RWPE2 (cell line): ENCODE results near the gene ZNF101.

Experiments used
- ATAC-seq: fragments of 200-7000 bp; cut with Tn5 transposase; 3 replicates; pipeline ENCODE4 v1.9.1; 2021; ENCODE audit warnings: low read depth
- DNase-seq: peaks from one replicate; pipeline ENCODE4 v3.0.0-alpha.2; 2020; ENCODE audit warnings: low spot score
- H3K27ac ChIP-seq: fragments of 450-650 bp; 2 replicates; pipeline ENCODE4 v1.5.1; 2017; ENCODE audit warnings: mild to moderate bottlenecking; ENCODE audit not compliant: poor library complexity, severe bottlenecking
- H3K27me3 ChIP-seq: fragments of 250-450 bp; sonication (Bioruptor Pico); 2 replicates; pipeline ENCODE4 v1.5.1; 2021; ENCODE audit warnings: mild to moderate bottlenecking, moderate library complexity; ENCODE audit not compliant: insufficient read depth, poor library complexity, severe bottlenecking
- H3K36me3 ChIP-seq: fragments of 250-450 bp; sonication (Bioruptor Pico); 2 replicates; pipeline ENCODE4 v1.5.1; 2020; ENCODE audit warnings: low read depth, mild to moderate bottlenecking, moderate library complexity
- H3K4me1 ChIP-seq: fragments of 250-450 bp; sonication (Bioruptor Pico); 2 replicates; pipeline ENCODE4 v1.5.1; 2021; ENCODE audit warnings: mild to moderate bottlenecking, moderate library complexity; ENCODE audit not compliant: insufficient read depth, poor library complexity, severe bottlenecking
- H3K4me3 ChIP-seq: fragments of 250-450 bp; sonication (Bioruptor Pico); 2 replicates; pipeline ENCODE4 v1.5.1; 2021; ENCODE audit warnings: mild to moderate bottlenecking, moderate library complexity; ENCODE audit not compliant: severe bottlenecking
- H3K9me3 ChIP-seq: fragments of 250-450 bp; sonication (Bioruptor Pico); 2 replicates; pipeline ENCODE4 v1.5.1; 2021; ENCODE audit warnings: mild to moderate bottlenecking, moderate library complexity; ENCODE audit not compliant: severe bottlenecking
- TF ChIP-seq, protein P1 (sequence below): fragments of 450-650 bp; IDR thresholded peaks from one replicate; pipeline ENCODE4 v1.5.1; 2017; ENCODE audit warnings: mild to moderate bottlenecking, moderate library complexity; ENCODE audit not compliant: poor library complexity, severe bottlenecking

The ZNF101 gene

GRCh38 chr19:19637523-19638251 is 31.0 kb upstream of the ZNF101 start:
- DNase-seq: no peak
- H3K36me3 ChIP-seq: peaks cover 9% of the 10 kb centered on the region
- ATAC-seq: no peak

DNA sequence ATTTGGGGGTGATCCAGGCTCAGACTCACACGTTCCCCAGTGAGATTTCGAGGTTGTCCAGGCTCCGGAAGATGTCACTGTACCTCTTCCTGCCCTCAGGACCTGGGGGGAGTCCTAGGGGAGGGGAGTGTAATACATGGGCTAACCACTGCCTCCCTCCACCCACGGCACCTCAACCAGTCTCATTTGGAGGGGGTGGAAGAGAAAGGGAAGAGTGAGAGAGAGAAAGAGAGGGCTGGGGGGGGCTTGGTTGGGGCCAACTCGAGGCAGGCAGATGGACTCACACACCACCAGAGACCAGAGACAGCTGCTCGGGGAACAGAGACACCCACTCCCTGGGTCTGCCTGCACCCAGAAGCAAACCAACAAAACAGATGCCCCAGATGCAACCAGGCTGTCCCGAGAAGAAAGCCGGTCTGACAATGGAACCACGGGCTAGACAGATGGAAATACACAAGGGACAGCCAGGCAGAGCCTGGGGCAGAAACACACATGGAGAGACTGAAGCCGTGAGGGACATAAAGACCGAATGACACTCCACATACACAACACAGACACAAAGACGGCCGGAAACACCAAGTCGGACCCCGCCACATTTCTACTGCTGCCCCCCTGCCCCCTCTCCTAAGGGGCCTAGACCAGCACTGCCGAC is 26.0 kb upstream of the ZNF101 start:
- TF ChIP-seq, protein P1, sequence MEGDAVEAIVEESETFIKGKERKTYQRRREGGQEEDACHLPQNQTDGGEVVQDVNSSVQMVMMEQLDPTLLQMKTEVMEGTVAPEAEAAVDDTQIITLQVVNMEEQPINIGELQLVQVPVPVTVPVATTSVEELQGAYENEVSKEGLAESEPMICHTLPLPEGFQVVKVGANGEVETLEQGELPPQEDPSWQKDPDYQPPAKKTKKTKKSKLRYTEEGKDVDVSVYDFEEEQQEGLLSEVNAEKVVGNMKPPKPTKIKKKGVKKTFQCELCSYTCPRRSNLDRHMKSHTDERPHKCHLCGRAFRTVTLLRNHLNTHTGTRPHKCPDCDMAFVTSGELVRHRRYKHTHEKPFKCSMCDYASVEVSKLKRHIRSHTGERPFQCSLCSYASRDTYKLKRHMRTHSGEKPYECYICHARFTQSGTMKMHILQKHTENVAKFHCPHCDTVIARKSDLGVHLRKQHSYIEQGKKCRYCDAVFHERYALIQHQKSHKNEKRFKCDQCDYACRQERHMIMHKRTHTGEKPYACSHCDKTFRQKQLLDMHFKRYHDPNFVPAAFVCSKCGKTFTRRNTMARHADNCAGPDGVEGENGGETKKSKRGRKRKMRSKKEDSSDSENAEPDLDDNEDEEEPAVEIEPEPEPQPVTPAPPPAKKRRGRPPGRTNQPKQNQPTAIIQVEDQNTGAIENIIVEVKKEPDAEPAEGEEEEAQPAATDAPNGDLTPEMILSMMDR: no peak
- Histone ChIP-seq H3K9me3 (no peaks in the 10 kb centered on the region), H3K36me3 (peaks cover 14% of the 10 kb centered on the region), H3K4me3 (peak overlapping the region; percentile 59), H3K4me1 (no peaks in the 10 kb centered on the region), H3K27ac (peak overlapping the region; percentile 43), H3K27me3 (no peaks in the 10 kb centered on the region)
- DNase-seq (no peak), ATAC-seq (peak; percentile 7)

More at GRCh38 chr19:19637523-19638251, 31.0 kb upstream of the ZNF101 start:
- TF ChIP-seq, protein P1: no peak
- no peak overlapping the region for H3K27ac ChIP-seq
- H3K27me3 ChIP-seq: no peaks in the 10 kb centered on the region
- H3K9me3 ChIP-seq: no peaks in the 10 kb centered on the region
- H3K4me3 ChIP-seq: no peak overlapping the region
- no peaks in the 10 kb centered on the region for H3K4me1 ChIP-seq

GRCh38 chr19:19643158-19644053 is 25.2 kb upstream of the ZNF101 start, which contains the start of gene GMIP:
GMIP (minus strand) TSS chr19:19643657; CDS start chr19:19643529, 128 bp downstream.
- Histone ChIP-seq H3K4me3 (peak within 1 kb of the TSS; percentile 59), H3K27me3 (no peaks in the 10 kb centered on the region), H3K9me3 (no peaks in the 10 kb centered on the region), H3K36me3 (peaks cover 22% of the 10 kb centered on the region), H3K27ac (peak within 1 kb of the TSS; percentile 43), H3K4me1 (no peaks in the 10 kb centered on the region)
- DNase-seq: no peak
- peak; percentile 84 for ATAC-seq
- TF ChIP-seq, protein P1: peak; percentile 88

DNA sequence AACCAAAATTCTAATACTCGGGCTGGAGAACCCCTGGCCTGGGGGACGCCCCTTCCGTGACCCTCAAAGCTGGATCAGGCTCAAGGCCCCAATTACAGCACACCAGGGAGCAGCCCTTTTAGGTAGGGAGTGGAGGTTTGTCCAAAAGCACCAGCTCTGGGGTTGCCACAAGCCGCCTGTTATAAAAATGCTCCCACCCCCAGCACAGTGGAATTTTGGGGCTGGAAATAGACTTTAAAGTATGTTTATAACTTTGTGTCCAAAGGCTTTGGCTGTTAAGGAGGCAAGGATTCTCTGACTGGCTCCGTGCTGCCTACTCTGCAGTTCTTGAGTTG is 24.6 kb upstream of the ZNF101 start:
- Histone ChIP-seq H3K27ac (peak overlapping the region; percentile 43), H3K9me3 (no peaks in the 10 kb centered on the region), H3K4me3 (no peak overlapping the region), H3K36me3 (peaks cover 22% of the 10 kb centered on the region), H3K4me1 (no peaks in the 10 kb centered on the region), H3K27me3 (no peaks in the 10 kb centered on the region)
- ATAC-seq (no peak), DNase-seq (no peak)
- TF ChIP-seq, protein P1: peak; percentile 55
